Testis (tissue), 3 donors: ENCODE data around the gene PARK7. TPM values are rescaled to one million over a fixed set of nuclear protein-coding genes. Genes with fewer than 3 reads are reported as not detected.

Experiments used
- DNase-seq: peaks from one replicate; pipeline ENCODE4 v3.0.0-alpha.2; 2019
- H3K27ac ChIP-seq, 2 donors: fragments of 200-600 bp; sonication (generic); one replicate each; pipeline ENCODE4 v1.5.1; 2019
- H3K27me3 ChIP-seq: fragments of 200-600 bp; sonication (generic); one replicate; pipeline ENCODE4 v1.5.1; 2019
- H3K36me3 ChIP-seq: fragments of 200-600 bp; sonication (generic); one replicate; pipeline ENCODE4 v1.5.1; 2017; ENCODE audit warnings: low read depth; ENCODE audit errors: missing control alignments
- H3K4me1 ChIP-seq: fragments of 200-600 bp; sonication (generic); one replicate; pipeline ENCODE4 v1.5.1; 2019
- H3K4me3 ChIP-seq, 2 donors: fragments of 200-600 bp; sonication (generic); one replicate each; pipeline ENCODE4 v1.5.1; 2017 to 2019
- H3K9me3 ChIP-seq: fragments of 200-600 bp; sonication (generic); one replicate; pipeline ENCODE4 v1.5.1; 2017
- POLR2A ChIP-seq: fragments of 450-650 bp; IDR thresholded peaks from one replicate; pipeline ENCODE4 v1.6.1; 2017; ENCODE audit warnings: antibody characterized with exemption, mild to moderate bottlenecking, moderate library complexity
- WGBS, 2 donors: methylation state at CpG; one replicate each; pipeline ENCODE4 v1.1.5; 2018; 5-methylcytosine and 5-hydroxymethylcytosine counted together
- intact Hi-C: fragments of 100-400 bp; cut with DNase I; formaldehyde crosslinking; loops from one replicate; pipeline ENCODE4 v1.15.1; 2023; ENCODE audit warnings: low total_unique reads
- polyA plus RNA-seq: library from polyadenylated mRNA; stranded (reverse); fragments of 350-450 nt; fragmentation: Illumina TruSeq; extraction: RNeasy Lipid Tissue Mini Kit (QIAGEN cat#74804); gene quantifications from one replicate; pipeline ENCODE4 v1.2.3, GENCODE V29; 2014; ENCODE audit warnings: low read depth, low replicate concordance; ENCODE audit not compliant: insufficient read depth
- total RNA-seq, 2 donors: library from RNA; depleted of rRNA; stranded (reverse); fragments of >200 nt; gene quantifications; one replicate each; pipeline ENCODE4 v1.2.3, GENCODE V29; 2016
- TF ChIP-seq, protein P1 (sequence below), 3 experiments: fragments of 450-650 bp in 2 of 3; fragments of 200-600 bp in 1 of 3; sonication (generic) in 1 of 3; IDR thresholded peaks; one replicate each; pipeline ENCODE4 v1.5.1; 2016 to 2019; ENCODE audit warnings: antibody characterized with exemption in 3 of 3, mild to moderate bottlenecking in 2 of 3, moderate library complexity in 1 of 3

The PARK7 gene
- total and polyA plus RNA-seq, 3 donors from 2014 or later = 110 to 281 (median 129) TPM

DNA sequence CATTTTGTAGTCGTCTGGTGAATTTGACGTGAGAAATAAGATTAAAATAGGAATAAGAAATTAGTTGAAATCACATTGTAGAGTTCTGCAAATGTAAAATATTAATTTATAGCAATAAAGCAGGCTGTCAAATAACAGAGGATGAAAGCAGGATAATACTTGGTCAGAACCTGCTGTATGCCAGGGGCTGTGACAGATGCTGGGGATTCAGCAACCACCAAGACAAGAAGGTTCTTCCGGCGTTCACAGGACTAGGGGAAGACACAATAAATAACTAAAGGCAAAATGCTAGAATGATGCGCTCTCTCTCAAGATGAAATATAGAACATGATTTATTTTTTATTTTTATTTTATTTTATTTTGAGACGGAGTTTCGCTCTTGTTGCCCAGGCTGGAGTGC, 6.8 kb upstream of the PARK7 start:
- H3K4me3 ChIP-seq = peak overlapping the region; percentile 61 to 73
- intact Hi-C loops = no loop called here
- TF ChIP-seq POLR2A = no peak
- TF ChIP-seq, protein P1, sequence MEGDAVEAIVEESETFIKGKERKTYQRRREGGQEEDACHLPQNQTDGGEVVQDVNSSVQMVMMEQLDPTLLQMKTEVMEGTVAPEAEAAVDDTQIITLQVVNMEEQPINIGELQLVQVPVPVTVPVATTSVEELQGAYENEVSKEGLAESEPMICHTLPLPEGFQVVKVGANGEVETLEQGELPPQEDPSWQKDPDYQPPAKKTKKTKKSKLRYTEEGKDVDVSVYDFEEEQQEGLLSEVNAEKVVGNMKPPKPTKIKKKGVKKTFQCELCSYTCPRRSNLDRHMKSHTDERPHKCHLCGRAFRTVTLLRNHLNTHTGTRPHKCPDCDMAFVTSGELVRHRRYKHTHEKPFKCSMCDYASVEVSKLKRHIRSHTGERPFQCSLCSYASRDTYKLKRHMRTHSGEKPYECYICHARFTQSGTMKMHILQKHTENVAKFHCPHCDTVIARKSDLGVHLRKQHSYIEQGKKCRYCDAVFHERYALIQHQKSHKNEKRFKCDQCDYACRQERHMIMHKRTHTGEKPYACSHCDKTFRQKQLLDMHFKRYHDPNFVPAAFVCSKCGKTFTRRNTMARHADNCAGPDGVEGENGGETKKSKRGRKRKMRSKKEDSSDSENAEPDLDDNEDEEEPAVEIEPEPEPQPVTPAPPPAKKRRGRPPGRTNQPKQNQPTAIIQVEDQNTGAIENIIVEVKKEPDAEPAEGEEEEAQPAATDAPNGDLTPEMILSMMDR (IDR thresholded peaks at IDR 0.05) = no peak
- no peaks in the 10 kb centered on the region for H3K9me3 ChIP-seq
- peak overlapping the region; percentile 71 to 75 for H3K27ac ChIP-seq
- 49 to 61% methylated on average over 7 of the region's 7 CpGs for WGBS, 2 donors
- no peaks in the 10 kb centered on the region for H3K36me3 ChIP-seq
- H3K4me1 ChIP-seq = no peaks in the 10 kb centered on the region
- DNase-seq = no peak
- H3K27me3 ChIP-seq = no peaks in the 10 kb centered on the region

DNA sequence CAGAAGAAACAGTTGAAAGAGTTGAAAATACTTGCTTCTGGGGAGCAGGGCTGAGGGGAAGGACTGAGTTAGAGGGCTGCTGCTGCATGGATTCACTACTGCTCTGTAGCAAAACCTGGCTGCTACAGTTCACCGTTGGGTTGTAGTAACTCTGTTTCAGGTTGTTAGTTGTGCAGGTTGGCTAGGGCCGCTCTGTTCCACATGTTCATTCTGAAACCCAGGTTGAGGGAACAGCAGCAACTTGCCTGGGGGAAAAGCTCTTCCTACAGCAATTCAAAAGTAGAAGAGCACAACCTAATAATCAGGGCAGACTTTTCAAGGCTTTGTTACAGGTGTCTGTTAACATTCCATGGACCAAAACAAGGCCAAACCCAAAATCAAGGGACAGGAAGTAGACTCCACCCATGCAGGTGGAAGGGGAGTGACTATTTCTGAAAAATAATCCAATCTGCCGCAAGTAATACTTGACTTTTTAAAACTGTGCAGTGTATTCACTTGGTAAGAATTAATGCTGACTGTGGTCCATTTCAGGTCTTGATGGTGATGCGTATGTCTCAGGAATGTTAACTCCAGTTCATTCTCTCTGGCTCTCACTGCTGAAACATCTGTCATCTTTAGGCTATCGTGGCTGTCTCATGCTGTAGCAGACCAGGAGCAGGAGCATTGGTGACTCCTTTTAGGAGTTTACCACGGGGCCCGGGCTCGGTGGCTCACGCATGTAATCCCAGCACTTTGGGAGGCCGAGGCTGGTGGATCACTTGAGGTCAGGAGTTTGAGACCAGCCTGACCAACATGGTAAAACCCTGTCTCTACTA, 5.1 kb upstream of the PARK7 start:
- no peak overlapping the region for H3K27ac ChIP-seq
- WGBS, 2 donors = 86 to 88% methylated on average over 9 to 10 of the region's 10 CpGs
- H3K27me3 ChIP-seq = no peaks in the 10 kb centered on the region
- DNase-seq = no peak
- no peak overlapping the region for H3K4me3 ChIP-seq
- intact Hi-C loops = no loop called here
- H3K4me1 ChIP-seq = peaks cover 7% of the 10 kb centered on the region
- TF ChIP-seq, protein P1 (IDR thresholded peaks at IDR 0.05) = no peak
- no peak for TF ChIP-seq POLR2A
- no peaks in the 10 kb centered on the region for H3K36me3 ChIP-seq
- no peaks in the 10 kb centered on the region for H3K9me3 ChIP-seq

DNA sequence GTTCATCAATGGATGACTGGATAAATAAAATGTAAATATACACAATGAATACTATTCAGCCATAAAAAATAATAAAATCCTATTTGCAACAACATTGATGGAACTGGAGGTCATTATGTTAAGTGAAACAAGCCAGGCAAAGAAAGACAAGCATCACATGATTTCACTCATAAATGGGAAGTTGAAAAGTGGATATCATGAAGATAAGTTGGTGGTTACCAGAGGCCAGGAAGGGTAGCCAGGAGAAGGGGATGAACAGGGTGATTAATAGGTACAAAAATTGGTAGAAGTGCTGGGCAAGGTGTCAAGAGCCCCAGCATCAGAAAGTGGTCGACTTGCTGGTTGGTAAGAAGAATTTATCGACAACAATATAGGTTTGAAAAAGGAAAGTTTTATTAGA, 1.3 kb upstream of the PARK7 start:
- Histone ChIP-seq H3K4me1 (peaks cover 14% of the 10 kb centered on the region), H3K36me3 (no peaks in the 10 kb centered on the region), H3K27me3 (no peaks in the 10 kb centered on the region), H3K4me3 (no peak overlapping the region), H3K9me3 (no peaks in the 10 kb centered on the region), H3K27ac (peak overlapping the region in 1 of 2 donors; percentile 87)
- intact Hi-C loops = no loop called here
- WGBS, 2 donors = 52 to 78% methylated on average over 2 of the region's 2 CpGs
- TF ChIP-seq, protein P1 (IDR thresholded peaks at IDR 0.05) = no peak
- no peak for TF ChIP-seq POLR2A
- no peak for DNase-seq

DNA sequence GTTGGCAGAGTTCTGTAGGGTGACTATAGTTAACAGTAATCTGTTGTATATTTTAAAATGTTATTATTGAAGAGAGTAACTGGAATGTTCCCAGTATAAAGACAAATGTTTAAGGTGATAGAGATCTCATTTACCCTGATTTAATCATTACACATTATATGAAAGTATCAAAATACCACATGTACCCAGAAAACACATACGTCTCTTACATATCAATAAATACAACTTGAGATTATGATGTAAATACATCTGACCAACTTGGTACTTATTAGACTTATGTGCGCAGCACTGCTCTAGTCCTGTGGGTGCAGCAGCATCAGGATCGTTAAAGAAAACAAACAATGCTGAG, 670 bp upstream of the PARK7 start:
- no peak for TF ChIP-seq POLR2A
- TF ChIP-seq, protein P1 (IDR thresholded peaks at IDR 0.05) = no peak

DNA sequence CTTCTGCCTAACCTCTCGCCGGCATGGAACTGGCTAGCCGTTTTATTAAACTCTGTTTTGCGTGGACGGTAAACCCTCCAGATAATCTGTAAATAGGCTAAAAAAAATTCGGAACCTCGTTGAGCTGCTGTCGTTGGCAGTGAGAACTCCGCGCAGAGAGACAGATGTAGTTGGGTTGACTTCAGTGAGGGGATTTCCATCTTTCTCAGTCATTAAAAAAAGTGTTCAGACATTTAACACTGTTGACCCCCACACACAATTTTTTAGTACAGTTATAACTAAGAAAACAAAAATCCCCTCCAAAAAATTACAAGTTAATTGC, 464 bp downstream of the PARK7 start:
- peak overlapping the region; percentile 81 to 87 for H3K27ac ChIP-seq
- WGBS, 2 donors = 0% methylated on average over 8 to 10 of the region's 10 CpGs
- no peak for DNase-seq
- intact Hi-C loops = no loop called here
- no peaks in the 10 kb centered on the region for H3K36me3 ChIP-seq
- peak overlapping the region; percentile 67 to 81 for H3K4me3 ChIP-seq
- TF ChIP-seq, protein P1 (IDR thresholded peaks at IDR 0.05) = no peak
- no peak for TF ChIP-seq POLR2A
- no peaks in the 10 kb centered on the region for H3K27me3 ChIP-seq
- peaks cover 14% of the 10 kb centered on the region for H3K4me1 ChIP-seq
- no peaks in the 10 kb centered on the region for H3K9me3 ChIP-seq

More for the DNA sequence above, 670 bp upstream of the PARK7 start:
- Histone ChIP-seq H3K27me3 (no peaks in the 10 kb centered on the region), H3K9me3 (no peaks in the 10 kb centered on the region), H3K36me3 (no peaks in the 10 kb centered on the region), H3K27ac (peak overlapping the region; percentile 81 to 87), H3K4me1 (peaks cover 14% of the 10 kb centered on the region), H3K4me3 (peak overlapping the region; percentile 67 to 81)
- DNase-seq = no peak
- 1 to 2% methylated on average over 3 of the region's 3 CpGs for WGBS, 2 donors
- intact Hi-C loops = no loop called here
